ENCODE data around the gene CDC20.

The CDC20 gene

GRCh38 chr1:43314233-43314632 lies 44.5 kb upstream of the CDC20 start:
- FAIRE-seq (no peak), DNase-seq (ENCODE audit: insufficient read length, low spot score) (no peak)
- TF ChIP-seq, protein P1, sequence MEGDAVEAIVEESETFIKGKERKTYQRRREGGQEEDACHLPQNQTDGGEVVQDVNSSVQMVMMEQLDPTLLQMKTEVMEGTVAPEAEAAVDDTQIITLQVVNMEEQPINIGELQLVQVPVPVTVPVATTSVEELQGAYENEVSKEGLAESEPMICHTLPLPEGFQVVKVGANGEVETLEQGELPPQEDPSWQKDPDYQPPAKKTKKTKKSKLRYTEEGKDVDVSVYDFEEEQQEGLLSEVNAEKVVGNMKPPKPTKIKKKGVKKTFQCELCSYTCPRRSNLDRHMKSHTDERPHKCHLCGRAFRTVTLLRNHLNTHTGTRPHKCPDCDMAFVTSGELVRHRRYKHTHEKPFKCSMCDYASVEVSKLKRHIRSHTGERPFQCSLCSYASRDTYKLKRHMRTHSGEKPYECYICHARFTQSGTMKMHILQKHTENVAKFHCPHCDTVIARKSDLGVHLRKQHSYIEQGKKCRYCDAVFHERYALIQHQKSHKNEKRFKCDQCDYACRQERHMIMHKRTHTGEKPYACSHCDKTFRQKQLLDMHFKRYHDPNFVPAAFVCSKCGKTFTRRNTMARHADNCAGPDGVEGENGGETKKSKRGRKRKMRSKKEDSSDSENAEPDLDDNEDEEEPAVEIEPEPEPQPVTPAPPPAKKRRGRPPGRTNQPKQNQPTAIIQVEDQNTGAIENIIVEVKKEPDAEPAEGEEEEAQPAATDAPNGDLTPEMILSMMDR (IDR thresholded peaks at IDR 0.05; ENCODE audit: insufficient read depth, missing control alignments) = no peak

GRCh38 chr1:43315481-43315880 lies 43.3 kb upstream of the CDC20 start:
- DNase-seq (ENCODE audit: insufficient read length, low spot score) = no peak
- FAIRE-seq = no peak
- TF ChIP-seq, protein P1 (IDR thresholded peaks at IDR 0.05; ENCODE audit: insufficient read depth, missing control alignments) = no peak

- no peak for FAIRE-seq
- TF ChIP-seq, protein P1 (IDR thresholded peaks at IDR 0.05; ENCODE audit: insufficient read depth, missing control alignments) = no peak
- DNase-seq (ENCODE audit: insufficient read length, low spot score) = no peak
Measured at GRCh38 chr1:43315963-43316737, 42.6 kb upstream of the CDC20 start.

DNA sequence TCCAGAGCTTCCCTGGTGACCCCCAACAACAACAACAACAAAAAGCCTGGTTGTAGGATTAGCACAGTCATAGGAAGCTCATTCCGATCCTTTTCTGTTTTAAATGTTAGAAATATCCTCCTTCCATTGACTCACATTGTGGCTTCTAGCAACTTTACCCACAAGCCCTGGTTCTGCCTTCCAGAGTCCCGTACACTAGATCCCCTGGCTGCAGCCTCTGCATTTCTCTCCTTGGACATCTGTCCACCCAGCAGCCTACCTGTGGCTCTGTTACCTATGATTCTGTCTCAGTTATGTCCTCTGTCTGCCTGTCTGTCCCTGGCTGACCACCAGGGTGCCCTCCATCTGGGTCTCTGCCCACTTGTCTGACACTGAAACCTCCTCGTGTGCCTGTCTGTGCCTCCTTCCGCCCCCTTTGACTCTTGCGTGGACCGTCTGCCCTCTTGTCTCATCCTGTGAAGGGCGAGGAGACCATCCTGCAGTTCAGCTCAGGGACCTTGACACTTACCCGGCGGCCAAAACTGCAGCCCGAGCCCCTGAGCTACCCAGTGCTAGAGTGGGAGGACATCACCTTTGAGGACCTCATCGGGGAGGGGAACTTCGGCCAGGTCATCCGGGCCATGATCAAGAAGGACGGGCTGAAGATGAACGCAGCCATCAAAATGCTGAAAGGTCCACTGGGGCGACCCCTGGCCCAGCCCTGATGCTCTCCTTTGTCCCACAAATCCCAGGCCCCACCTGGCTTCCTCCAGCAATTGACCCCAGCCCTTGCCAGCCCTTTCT lies 41.9 kb upstream of the CDC20 start:
- TF ChIP-seq, protein P1 (IDR thresholded peaks at IDR 0.05; ENCODE audit: insufficient read depth, missing control alignments) = no peak
- FAIRE-seq (no peak), DNase-seq (ENCODE audit: insufficient read length, low spot score) (no peak)

GRCh38 chr1:43317817-43318471 lies 40.8 kb upstream of the CDC20 start:
- DNase-seq (ENCODE audit: insufficient read length, low spot score) (no peak), FAIRE-seq (no peak)
- TF ChIP-seq, protein P1 (IDR thresholded peaks at IDR 0.05; ENCODE audit: insufficient read depth, missing control alignments) = no peak

GRCh38 chr1:43318831-43319230 lies 40.0 kb upstream of the CDC20 start:
- FAIRE-seq = no peak
- TF ChIP-seq, protein P1 (IDR thresholded peaks at IDR 0.05; ENCODE audit: insufficient read depth, missing control alignments) = no peak
- no peak for DNase-seq (ENCODE audit: insufficient read length, low spot score)

Measured in D721Med (cell line).